Upper lobe of left lung (tissue), 4 donors: ENCODE data around the gene RASA3.

ENCODE experiments used
- CTCF ChIP-seq, 6 experiments: fragments of 450-650 bp in 4 of 6; fragments of 200-600 bp in 2 of 6; sonication (generic) in 2 of 6; IDR thresholded peaks; one replicate each; pipeline ENCODE4 v1.5.1; 2016 to 2019; ENCODE audit warnings: antibody characterized with exemption in 6 of 6
- EP300 ChIP-seq, 4 donors: sonication (generic); formaldehyde crosslinking; IDR thresholded peaks; one replicate each; pipeline ENCODE4 v1.5.1; 2017; ENCODE audit warnings: antibody characterized with exemption in 4 of 4, control low read depth in 2 of 4
- POLR2AphosphoS5 ChIP-seq, 2 donors: sonication (generic); formaldehyde crosslinking; IDR thresholded peaks; one replicate each; pipeline ENCODE4 v1.5.1; 2017; ENCODE audit warnings: antibody characterized with exemption in 2 of 2

DNA sequence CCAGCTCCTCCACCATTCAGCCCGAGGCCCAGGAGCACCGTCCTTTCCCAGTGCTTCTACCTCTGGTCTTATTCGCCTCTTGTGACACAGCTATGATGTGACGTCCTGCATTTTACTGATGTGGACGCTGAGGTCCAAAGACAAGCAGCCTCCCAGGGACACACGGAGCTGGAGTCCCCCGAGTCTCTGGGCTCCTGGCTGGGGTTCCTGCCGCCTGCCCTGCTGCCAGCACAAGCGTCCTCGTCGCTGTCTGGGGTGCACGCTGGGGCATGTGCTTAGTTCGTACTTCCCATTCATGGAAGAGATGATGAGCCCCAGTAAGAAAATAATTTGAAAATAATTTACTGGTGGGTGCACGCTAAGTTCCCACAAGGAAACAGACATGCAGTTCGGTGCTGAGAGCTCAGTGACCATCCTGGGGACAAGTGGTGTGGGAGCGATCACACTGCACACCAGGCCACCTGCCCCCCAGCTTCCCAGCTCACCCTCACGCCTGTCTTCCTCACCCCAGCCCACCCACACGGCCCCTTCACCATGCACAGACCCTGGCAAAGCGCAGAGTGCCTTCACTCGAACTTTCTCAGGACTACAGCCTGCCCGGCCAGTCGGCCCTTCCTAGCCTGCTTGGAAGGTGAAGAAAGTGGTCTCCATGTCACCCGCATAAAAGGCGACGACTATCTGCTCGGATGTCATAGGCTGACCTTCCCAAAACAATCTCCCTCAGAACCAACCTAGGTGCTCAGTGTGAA lies 32.4 kb upstream of the RASA3 start:
- no peak for TF ChIP-seq CTCF (IDR thresholded peaks at IDR 0.05)
- no peak for TF ChIP-seq POLR2AphosphoS5 (IDR thresholded peaks at IDR 0.05)
- TF ChIP-seq EP300 (IDR thresholded peaks at IDR 0.05) = no peak
